GM13976 (cell line): ENCODE measurements around the gene TIPARP.

Experiments
- DNase-seq: peaks from one replicate; pipeline ENCODE4 v3.0.0; 2012; ENCODE audit warnings: low spot score
- in situ Hi-C: fragments of 300-500 bp; cut with MboI; formaldehyde crosslinking; loops from one replicate; pipeline ENCODE4 v1.12.0; 2022; ENCODE audit warnings: low sequenced_read_pairs, mixed read lengths, inconsistent platforms; ENCODE audit not compliant: unreplicated experiment
- TF ChIP-seq, protein P1 (sequence below): IDR thresholded peaks from 2 replicates; pipeline ENCODE4 v1.5.1; 2012; ENCODE audit warnings: borderline replicate concordance, mild to moderate bottlenecking; ENCODE audit not compliant: insufficient read depth; ENCODE audit errors: extremely low read depth, missing control alignments, control extremely low read depth

The TIPARP gene

DNA sequence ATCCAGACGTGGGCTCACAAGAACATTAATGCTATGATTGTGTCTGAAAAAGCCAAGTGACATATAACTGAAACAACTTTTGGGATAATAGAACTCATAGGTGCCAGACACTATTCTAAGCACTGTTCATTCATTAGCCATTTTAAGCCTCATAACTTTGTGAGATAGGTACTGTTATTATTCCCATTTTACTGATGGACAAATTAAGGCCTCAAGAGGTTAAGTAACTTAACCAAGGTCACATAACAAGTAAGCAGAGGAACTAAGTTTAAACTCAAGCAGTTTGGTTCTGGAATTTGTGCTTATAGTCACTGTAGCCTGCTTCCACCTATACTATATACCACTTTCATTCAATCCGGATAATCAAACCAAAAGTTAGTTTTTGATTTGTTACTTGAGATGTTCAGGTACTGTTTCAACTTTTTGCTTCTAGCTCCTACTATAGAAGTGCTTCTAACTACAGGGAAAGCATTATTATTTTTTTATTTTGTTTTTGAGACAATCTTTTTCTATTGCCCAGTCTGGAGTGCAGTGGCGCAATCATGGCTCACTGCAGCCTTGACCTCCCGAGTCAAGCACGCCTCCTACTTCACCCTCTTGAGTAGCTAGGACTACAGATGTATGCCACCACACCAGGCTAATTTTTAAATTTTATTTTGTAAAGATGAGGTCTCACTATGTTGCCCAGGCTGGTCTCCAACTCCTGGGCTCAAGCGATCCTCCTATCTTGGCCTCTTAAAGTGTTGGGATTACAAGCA lies 41.9 kb downstream of the TIPARP start:
- no peak for DNase-seq
- TF ChIP-seq, protein P1, sequence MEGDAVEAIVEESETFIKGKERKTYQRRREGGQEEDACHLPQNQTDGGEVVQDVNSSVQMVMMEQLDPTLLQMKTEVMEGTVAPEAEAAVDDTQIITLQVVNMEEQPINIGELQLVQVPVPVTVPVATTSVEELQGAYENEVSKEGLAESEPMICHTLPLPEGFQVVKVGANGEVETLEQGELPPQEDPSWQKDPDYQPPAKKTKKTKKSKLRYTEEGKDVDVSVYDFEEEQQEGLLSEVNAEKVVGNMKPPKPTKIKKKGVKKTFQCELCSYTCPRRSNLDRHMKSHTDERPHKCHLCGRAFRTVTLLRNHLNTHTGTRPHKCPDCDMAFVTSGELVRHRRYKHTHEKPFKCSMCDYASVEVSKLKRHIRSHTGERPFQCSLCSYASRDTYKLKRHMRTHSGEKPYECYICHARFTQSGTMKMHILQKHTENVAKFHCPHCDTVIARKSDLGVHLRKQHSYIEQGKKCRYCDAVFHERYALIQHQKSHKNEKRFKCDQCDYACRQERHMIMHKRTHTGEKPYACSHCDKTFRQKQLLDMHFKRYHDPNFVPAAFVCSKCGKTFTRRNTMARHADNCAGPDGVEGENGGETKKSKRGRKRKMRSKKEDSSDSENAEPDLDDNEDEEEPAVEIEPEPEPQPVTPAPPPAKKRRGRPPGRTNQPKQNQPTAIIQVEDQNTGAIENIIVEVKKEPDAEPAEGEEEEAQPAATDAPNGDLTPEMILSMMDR, result no peak
- in situ Hi-C loops, result no loop called here

DNA sequence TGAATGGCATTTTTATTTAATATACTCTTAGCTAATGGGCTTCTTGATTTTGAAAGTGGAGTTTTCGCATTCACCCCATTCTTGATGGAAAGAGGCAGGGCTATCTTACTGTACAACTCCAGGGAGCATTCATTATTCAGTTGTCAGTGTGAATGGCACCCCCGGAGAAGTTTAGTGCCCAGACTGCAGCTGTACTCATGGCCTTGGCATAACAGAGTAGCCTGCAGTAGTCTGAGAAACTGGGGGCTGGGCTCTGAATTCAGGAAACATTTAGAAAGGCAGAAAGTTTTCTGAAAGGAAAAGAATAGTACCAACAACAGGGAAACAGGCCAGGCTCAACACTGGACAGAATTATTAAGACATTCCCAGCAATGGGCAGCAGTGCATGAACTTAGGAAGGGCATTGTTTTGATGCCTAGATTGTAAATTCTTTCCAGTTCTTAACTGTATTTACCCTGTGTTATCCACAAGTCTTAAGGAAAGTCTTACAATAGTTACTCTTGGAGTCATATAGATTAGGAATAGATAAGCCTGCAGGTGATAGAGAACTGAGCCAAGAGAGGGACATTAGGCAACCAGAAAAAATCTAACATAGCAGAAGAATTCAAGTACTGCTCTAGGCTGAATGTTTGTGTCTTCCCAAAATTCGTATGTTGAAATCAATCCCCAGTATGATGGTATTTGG lies 44.4 kb downstream of the TIPARP start:
- no peak for DNase-seq
- TF ChIP-seq, protein P1, result no peak
- in situ Hi-C loops, result no loop called here

DNA sequence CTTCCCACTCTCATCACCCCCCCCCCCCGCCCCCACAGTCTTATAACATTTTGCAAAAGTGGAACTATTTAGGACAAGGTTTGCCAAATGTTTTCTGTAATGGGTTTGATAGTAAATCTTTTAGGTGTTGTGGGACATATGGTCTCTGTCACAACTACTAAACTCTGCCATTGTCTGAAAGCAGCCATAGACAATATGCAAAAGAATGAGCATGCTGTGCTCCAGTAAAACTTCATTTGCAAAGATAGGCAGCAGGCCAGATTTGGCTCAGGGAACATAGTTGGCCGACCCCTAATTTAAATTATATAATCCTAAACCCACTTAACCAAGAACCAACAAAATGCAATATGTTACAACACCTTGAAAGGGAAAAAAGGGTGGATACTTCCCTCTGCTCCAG lies 46.4 kb downstream of the TIPARP start:
- in situ Hi-C loops, result no loop called here
- TF ChIP-seq, protein P1, result no peak
- DNase-seq, result no peak

DNA sequence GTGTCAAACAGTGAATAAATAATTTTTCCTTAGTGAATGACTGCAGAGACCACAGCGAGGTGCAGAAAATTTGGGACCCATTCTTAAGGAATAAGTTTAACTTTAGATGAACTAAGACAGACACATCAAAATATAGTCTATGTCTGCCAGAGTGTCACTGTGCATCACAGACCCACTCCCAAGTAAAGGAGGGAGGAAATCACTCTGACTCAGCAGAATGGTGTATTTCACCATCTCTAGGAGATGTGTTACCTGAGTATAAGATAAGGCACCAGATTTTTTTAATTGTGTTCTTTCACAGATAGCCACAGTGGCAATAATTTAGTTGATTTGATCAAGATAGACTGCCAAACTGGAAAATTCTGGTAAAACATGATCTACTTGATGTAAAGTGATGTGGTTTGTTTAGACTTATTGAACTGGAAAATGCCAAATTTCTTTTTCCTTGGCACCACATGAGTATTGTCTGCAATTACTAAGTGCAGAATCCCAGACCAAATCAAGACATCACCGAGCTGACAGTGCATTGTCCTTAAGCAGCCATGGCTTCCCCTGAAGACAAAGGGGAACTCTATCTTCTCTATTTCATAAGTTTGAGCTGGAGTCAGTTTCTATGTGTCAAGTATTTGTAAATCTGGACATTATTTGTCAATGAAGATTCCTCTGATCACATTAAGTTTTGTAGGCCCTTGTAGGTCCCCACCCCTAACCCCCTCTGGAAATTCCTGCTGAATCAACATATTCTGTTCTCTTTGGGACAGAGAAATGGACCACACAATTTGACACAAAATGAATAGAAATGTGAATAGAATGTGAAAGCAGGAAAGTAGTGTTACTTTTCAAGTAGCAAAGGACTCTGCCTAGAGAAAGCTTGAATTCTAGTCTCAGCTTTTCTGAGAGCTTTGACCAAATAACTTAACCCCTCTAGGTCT lies 47.6 kb downstream of the TIPARP start:
- TF ChIP-seq, protein P1, result no peak
- no peak for DNase-seq
- in situ Hi-C loops, result no loop called here

GRCh38 chr3:156723182-156723619 lies 48.8 kb downstream of the TIPARP start:
- in situ Hi-C loops, result no loop called here
- TF ChIP-seq, protein P1, result no peak
- DNase-seq, result no peak

GRCh38 chr3:156725682-156726081 lies 51.3 kb downstream of the TIPARP start:
- TF ChIP-seq, protein P1, result no peak
- in situ Hi-C loops, result no loop called here
- DNase-seq, result no peak
